ENCODE data around the gene DUOX1.

Gene DUOX1

DNA sequence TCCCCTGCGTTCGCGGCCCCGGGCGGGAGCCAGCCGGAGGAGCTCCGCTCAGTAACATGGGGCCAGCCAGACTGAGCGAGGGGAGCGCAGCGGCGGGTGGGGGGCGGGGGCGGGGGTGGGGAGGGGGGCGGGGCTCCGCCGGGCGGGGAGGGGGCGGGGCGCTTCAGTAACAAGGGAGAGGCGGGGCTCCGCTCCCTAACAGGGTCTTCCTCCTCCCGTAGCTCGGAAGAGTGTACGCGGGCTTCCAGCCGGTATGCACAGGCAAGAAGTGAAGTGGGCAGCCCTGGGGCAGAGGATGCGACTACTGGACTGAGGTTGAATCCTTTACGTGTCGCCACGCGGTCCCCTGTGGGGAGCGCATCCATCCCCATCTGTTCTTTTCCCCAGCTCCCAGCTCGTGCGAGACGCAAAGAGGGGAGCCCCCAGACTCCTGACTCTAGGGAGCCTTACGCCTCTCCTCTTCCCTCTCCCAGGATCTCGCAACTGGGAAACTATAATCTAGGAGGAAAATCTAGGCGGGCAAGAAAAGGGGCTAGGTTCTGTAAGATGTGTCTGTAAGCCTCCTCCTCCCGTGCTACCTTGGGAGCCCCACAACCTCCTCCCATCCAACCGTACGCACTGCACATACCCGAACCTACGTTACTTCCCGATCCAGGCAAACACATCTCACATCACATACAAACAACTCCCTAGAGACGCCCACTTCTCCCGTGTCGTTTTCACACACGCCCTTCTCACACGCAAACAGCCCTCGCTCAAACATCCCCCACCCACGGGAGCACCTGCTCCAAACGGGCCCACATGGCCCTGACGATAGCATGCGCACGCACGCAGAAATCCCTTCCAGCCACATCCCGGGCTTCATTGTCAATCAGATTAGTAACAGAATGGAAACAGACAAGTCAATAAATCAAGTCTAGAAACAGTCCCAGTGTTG lies 58.4 kb downstream of the DUOX1 start, which contains the start of gene SHF:
TSS of gene SHF (minus strand) at position 73 of the 937 bp plus-strand sequence. CDS start at position 58, 15 bp downstream.
- peak within 1 kb of the TSS; percentile 91 for H3K27ac ChIP-seq (ENCODE audit: low read depth, low read length)
- H3K4me1 ChIP-seq (ENCODE audit: insufficient read depth, low read length) = peaks cover 24% of the 10 kb centered on the region
- H3K27me3 ChIP-seq (ENCODE audit: control insufficient read depth in 1 of 2, insufficient read depth in 2 of 2, low read length in 2 of 2) = no peaks in the 10 kb centered on the region
- no peaks in the 10 kb centered on the region for H3K36me3 ChIP-seq (ENCODE audit: insufficient read depth, low read length)
- H3K9me3 ChIP-seq (ENCODE audit: low read length) = no peaks in the 10 kb centered on the region
- peak within 1 kb of the TSS; percentile 90 for H3K9ac ChIP-seq (ENCODE audit: low read length)
- peak within 1 kb of the TSS; percentile 71 to 93 for H3K4me3 ChIP-seq (ENCODE audit: low read depth in 1 of 2, low read length in 2 of 2)

DNA sequence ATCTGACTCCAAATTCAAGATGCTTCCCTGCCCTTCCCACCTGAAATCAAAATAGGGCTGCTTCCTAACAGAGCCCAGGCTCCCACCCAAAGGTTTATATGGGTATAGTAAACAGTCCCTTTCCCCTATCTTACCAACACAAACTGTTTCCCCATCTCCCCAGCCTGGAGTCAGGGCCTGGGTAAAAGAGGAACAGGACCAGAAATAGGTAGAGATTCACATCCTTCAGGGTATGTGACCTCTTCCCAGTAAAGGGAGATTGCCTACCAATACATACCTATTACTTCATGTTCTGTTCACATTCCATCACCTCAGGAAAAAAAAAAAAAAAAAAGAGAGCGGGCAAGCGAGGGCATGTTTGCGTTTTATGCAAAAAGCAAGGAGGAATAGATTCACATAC lies 67.7 kb downstream of the DUOX1 start:
- Histone ChIP-seq H3K27ac (ENCODE audit: low read depth, low read length) (no peak overlapping the region), H3K27me3 (ENCODE audit: control insufficient read depth in 1 of 2, insufficient read depth in 2 of 2, low read length in 2 of 2) (no peaks in the 10 kb centered on the region), H3K4me1 (ENCODE audit: insufficient read depth, low read length) (peaks cover 6% of the 10 kb centered on the region), H3K9me3 (ENCODE audit: low read length) (no peaks in the 10 kb centered on the region), H3K36me3 (ENCODE audit: insufficient read depth, low read length) (no peaks in the 10 kb centered on the region), H3K9ac (ENCODE audit: low read length) (no peak overlapping the region), H3K4me3 (ENCODE audit: low read depth in 1 of 2, low read length in 2 of 2) (no peak overlapping the region)

DNA sequence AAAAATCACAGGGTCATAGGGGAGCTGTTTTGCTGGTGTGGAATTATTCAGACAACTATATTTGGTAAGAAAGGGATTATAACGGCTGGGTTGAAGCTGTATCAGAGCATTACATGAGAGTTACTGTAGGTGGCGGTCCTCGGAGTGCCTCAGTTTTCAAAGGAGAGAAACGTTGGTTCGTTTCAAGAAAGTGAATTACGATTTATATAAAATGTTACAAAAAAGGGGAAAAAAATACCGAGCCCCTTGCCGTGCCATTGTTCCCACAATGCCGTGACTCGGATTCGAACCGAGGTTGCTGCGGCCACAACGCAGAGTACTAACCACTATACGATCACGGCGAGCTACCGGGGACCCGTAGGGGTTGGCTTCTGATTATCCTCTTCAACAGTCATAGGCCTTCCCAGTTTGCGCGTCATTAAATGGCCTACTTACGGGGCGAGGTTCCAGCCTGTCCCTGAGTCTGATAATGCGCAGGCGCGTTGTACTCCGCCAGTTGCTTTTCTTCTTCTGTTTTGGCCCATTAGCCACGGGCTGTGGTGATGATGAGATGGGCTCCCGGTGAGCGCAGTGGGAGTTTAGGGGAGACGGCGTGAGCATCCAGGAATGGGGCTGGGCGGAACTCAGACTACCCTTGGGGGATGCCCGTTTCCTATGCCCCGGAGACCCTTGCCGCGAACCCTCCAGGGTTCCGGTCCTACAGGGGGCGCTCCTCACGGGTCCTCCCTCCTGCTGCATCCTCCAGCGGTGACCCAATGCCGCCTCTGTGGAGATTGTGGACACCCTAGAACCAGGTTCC lies 68.7 kb downstream of the DUOX1 start:
- H3K4me1 ChIP-seq (ENCODE audit: insufficient read depth, low read length) = peaks cover 6% of the 10 kb centered on the region
- H3K4me3 ChIP-seq (ENCODE audit: low read depth in 1 of 2, low read length in 2 of 2) = peak overlapping the region; percentile 77 to 84
- no peaks in the 10 kb centered on the region for H3K9me3 ChIP-seq (ENCODE audit: low read length)
- peak overlapping the region; percentile 99 for H3K27ac ChIP-seq (ENCODE audit: low read depth, low read length)
- H3K36me3 ChIP-seq (ENCODE audit: insufficient read depth, low read length) = no peaks in the 10 kb centered on the region
- H3K9ac ChIP-seq (ENCODE audit: low read length) = peak overlapping the region; percentile 86
- H3K27me3 ChIP-seq (ENCODE audit: control insufficient read depth in 1 of 2, insufficient read depth in 2 of 2, low read length in 2 of 2) = no peaks in the 10 kb centered on the region

DNA sequence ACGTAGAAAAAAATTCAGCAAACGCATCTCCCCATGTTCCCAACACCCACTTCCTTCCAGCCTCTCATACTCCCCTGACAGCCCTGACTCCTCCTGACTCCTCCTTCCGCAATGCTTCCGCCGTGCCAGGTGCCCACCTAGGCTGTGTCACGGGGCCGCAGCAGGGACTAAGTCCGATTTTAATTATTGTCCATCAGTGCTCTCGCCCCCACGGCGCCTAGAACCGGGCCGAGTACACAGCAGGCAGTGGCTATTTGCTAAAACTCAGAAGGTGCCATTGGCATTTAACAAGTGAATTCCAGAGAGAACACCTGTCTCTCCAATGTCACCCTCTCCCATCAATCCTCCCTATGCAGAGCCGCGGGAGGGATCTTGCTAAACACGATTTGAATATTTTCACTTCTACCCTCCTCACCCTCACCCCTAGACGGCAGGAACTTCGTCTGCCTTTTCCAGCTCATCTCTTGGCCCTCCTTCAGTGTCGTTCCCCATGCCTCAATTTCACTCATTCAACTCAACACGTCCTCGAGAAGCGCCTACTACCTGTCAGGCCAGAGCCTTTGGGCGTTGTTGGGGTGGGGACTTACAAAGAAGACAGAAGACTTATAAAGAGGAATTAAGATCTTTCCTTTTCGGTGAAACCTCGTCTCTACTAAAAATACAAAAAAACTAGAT lies 69.5 kb downstream of the DUOX1 start:
- Histone ChIP-seq H3K27ac (ENCODE audit: low read depth, low read length) (peak overlapping the region; percentile 99), H3K4me3 (ENCODE audit: low read depth in 1 of 2, low read length in 2 of 2) (peak overlapping the region; percentile 77 to 84), H3K4me1 (ENCODE audit: insufficient read depth, low read length) (peaks cover 6% of the 10 kb centered on the region), H3K27me3 (ENCODE audit: control insufficient read depth in 1 of 2, insufficient read depth in 2 of 2, low read length in 2 of 2) (no peaks in the 10 kb centered on the region), H3K9ac (ENCODE audit: low read length) (peak overlapping the region; percentile 86), H3K9me3 (ENCODE audit: low read length) (no peaks in the 10 kb centered on the region), H3K36me3 (ENCODE audit: insufficient read depth, low read length) (no peaks in the 10 kb centered on the region)

DNA sequence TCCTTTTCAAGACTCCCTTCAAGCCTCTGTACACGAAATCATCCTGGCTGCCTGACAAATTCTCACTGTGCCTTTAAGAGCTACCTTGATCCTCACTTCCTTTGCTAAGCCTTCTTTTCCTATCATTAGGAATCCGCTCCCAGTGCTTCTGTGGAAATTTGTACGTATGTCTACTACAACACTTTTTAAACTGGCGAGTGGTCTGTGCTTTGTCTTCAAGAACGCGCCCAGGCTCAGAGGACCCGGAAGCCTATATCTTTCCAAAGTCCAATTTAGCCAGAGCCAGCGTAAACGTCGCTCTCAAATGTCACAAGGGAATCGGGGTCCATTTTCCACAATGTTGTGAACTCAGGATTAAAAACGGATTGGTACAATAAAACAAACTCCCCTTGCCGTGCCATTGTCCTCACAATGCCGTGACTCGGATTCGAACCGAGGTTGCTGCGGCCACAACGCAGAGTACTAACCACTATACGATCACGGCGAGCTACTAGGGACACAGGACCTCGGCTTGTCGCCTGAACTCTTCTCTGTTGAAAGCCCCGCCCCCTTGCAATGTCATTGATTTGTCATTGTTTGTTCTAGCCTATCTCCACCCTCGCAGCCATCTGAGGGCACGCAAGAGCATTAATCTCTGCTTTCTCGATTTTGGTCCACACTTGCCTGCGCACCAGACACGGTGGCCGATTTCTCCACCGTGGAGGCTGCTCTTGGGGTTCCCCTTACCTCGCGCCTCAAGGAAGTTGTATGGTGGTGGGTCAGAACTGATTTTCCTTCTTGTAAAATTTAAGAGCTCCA lies 70.4 kb downstream of the DUOX1 start:
- H3K4me1 ChIP-seq (ENCODE audit: insufficient read depth, low read length) = peaks cover 6% of the 10 kb centered on the region
- no peaks in the 10 kb centered on the region for H3K9me3 ChIP-seq (ENCODE audit: low read length)
- peak overlapping the region; percentile 86 for H3K9ac ChIP-seq (ENCODE audit: low read length)
- no peaks in the 10 kb centered on the region for H3K36me3 ChIP-seq (ENCODE audit: insufficient read depth, low read length)
- H3K27ac ChIP-seq (ENCODE audit: low read depth, low read length) = peak overlapping the region; percentile 99
- peak overlapping the region; percentile 70 to 77 for H3K4me3 ChIP-seq (ENCODE audit: low read depth in 1 of 2, low read length in 2 of 2)
- H3K27me3 ChIP-seq (ENCODE audit: control insufficient read depth in 1 of 2, insufficient read depth in 2 of 2, low read length in 2 of 2) = no peaks in the 10 kb centered on the region

DNA sequence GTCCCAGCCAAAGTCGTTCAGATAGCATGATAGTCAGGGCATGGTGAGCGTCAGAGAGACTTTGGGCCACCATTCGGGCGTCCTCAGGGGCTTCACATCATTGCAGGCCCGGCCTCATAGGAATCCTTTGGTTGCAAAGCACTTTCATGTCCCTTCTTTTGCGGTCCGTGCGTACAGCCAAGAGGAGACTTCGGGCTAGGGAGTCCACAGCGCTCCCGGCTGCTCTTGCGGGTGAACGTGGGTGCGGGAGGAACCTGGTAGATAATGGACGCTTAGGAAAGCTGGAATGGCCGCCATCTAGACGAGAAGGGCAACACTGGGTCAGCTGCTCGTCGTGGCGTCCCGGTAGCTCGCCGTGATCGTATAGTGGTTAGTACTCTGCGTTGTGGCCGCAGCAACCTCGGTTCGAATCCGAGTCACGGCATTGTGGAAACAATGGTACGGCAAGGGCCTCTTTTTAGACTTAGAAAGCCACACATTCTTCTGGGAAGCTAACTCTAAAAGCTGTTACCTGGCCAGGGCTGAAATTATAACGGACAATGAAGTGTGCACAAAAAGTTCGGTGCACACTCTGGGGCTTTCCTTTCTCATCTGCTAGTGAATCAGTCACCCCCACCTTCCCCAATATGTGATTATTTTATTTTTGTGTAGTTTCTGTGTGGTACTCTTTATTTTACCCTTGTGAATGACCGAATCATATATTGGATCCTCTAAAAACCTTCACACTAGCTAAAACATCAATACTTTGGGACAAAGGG lies 71.2 kb downstream of the DUOX1 start:
- Histone ChIP-seq H3K9ac (ENCODE audit: low read length) (peak overlapping the region; percentile 86), H3K27ac (ENCODE audit: low read depth, low read length) (peak overlapping the region; percentile 99), H3K4me1 (ENCODE audit: insufficient read depth, low read length) (peaks cover 6% of the 10 kb centered on the region), H3K27me3 (ENCODE audit: control insufficient read depth in 1 of 2, insufficient read depth in 2 of 2, low read length in 2 of 2) (no peaks in the 10 kb centered on the region), H3K4me3 (ENCODE audit: low read depth in 1 of 2, low read length in 2 of 2) (peak overlapping the region; percentile 70 to 77), H3K36me3 (ENCODE audit: insufficient read depth, low read length) (no peaks in the 10 kb centered on the region), H3K9me3 (ENCODE audit: low read length) (no peaks in the 10 kb centered on the region)

DNA sequence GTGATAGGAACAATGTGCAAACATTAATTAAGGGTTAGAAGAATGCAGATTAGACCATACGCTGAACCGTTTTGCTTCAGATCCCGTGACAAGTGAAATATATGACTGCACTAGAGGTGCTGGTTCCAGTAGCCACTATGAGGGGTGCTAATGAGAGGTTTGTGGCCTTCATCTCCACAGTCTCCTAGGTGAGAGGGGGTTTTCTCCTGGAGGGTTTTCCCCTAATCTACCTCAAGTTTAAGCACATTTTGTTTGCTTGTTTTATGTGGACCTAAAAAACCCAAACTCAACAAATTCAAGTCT lies 71.7 kb downstream of the DUOX1 start:
- no peaks in the 10 kb centered on the region for H3K27me3 ChIP-seq (ENCODE audit: control insufficient read depth in 1 of 2, insufficient read depth in 2 of 2, low read length in 2 of 2)
- H3K9ac ChIP-seq (ENCODE audit: low read length) = no peak overlapping the region
- no peak overlapping the region for H3K4me3 ChIP-seq (ENCODE audit: low read depth in 1 of 2, low read length in 2 of 2)
- H3K9me3 ChIP-seq (ENCODE audit: low read length) = no peaks in the 10 kb centered on the region
- no peak overlapping the region for H3K27ac ChIP-seq (ENCODE audit: low read depth, low read length)
- H3K4me1 ChIP-seq (ENCODE audit: insufficient read depth, low read length) = peaks cover 6% of the 10 kb centered on the region
- H3K36me3 ChIP-seq (ENCODE audit: insufficient read depth, low read length) = no peaks in the 10 kb centered on the region

DNA sequence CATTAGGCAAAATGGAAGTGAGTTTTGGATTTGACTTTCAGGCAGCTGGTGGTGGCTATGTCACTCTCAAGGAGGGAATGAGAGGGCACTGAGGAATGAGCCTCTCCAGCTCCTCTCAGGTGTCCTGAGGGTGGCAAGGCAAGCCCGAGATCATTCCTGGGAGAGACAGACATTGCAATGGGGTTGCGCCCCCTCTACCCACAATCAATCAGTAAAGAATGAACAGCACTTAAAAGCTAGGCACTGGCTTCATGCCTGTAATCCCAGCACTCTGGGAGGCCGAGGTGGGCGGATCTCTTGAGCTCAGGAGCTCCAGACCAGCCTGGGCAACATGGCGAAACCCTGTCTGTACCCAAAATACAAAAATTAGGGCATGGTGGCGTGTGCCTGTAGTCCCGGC lies 72.1 kb downstream of the DUOX1 start:
- H3K36me3 ChIP-seq (ENCODE audit: insufficient read depth, low read length) = no peaks in the 10 kb centered on the region
- H3K9ac ChIP-seq (ENCODE audit: low read length) = no peak overlapping the region
- H3K4me1 ChIP-seq (ENCODE audit: insufficient read depth, low read length) = peaks cover 6% of the 10 kb centered on the region
- no peak overlapping the region for H3K4me3 ChIP-seq (ENCODE audit: low read depth in 1 of 2, low read length in 2 of 2)
- H3K27ac ChIP-seq (ENCODE audit: low read depth, low read length) = no peak overlapping the region
- H3K27me3 ChIP-seq (ENCODE audit: control insufficient read depth in 1 of 2, insufficient read depth in 2 of 2, low read length in 2 of 2) = no peaks in the 10 kb centered on the region
- no peaks in the 10 kb centered on the region for H3K9me3 ChIP-seq (ENCODE audit: low read length)

DNA sequence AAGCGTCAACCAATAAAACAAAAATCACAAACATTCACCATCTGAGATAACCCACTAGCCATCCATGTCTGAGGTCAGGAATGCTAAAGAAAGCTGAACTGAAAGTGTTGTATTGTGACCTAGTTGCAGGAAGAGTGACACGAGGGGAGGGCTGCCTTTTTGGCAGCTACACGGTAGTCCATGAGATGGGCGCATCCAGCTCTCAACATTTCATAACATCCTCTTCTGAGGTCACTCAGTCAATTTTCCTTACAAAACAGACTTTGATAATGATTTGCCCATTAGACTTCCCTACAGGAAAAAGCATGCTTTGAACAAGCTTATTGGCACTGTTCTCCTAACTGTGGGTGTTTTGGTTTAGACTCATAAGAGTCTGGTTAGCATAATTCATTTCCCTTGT lies 73.4 kb downstream of the DUOX1 start:
- H3K9ac ChIP-seq (ENCODE audit: low read length) = no peak overlapping the region
- no peaks in the 10 kb centered on the region for H3K9me3 ChIP-seq (ENCODE audit: low read length)
- no peak overlapping the region for H3K27ac ChIP-seq (ENCODE audit: low read depth, low read length)
- H3K4me1 ChIP-seq (ENCODE audit: insufficient read depth, low read length) = peaks cover 6% of the 10 kb centered on the region
- no peaks in the 10 kb centered on the region for H3K27me3 ChIP-seq (ENCODE audit: control insufficient read depth in 1 of 2, insufficient read depth in 2 of 2, low read length in 2 of 2)
- H3K36me3 ChIP-seq (ENCODE audit: insufficient read depth, low read length) = no peaks in the 10 kb centered on the region
- H3K4me3 ChIP-seq (ENCODE audit: low read depth in 1 of 2, low read length in 2 of 2) = no peak overlapping the region

DNA sequence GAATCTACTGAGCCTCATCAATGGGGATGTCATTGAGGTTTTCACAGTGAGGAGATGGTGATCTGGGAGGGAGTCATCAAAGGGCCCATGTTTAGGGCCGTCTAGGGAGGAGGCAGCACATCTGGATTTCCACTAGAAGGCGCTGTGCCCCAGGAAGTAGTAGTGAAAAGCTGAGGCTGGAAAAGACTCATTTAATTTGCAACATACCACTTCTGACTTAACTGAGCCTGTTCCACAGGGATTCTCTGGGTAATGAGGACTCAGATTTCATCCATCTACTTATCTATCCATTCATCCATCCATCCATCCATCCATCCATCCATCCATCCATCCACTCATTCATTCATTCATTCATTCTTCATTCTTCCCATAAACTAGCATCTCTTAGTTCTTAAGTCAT lies 75.4 kb downstream of the DUOX1 start:
- H3K4me3 ChIP-seq (ENCODE audit: low read depth in 1 of 2, low read length in 2 of 2) = no peak overlapping the region
- no peaks in the 10 kb centered on the region for H3K36me3 ChIP-seq (ENCODE audit: insufficient read depth, low read length)
- H3K27me3 ChIP-seq (ENCODE audit: control insufficient read depth in 1 of 2, insufficient read depth in 2 of 2, low read length in 2 of 2) = no peaks in the 10 kb centered on the region
- no peaks in the 10 kb centered on the region for H3K9me3 ChIP-seq (ENCODE audit: low read length)
- no peak overlapping the region for H3K9ac ChIP-seq (ENCODE audit: low read length)
- no peak overlapping the region for H3K27ac ChIP-seq (ENCODE audit: low read depth, low read length)
- H3K4me1 ChIP-seq (ENCODE audit: insufficient read depth, low read length) = no peaks in the 10 kb centered on the region
